T-helper 2 cell treated with Interferon-gamma antibody and Interleukin-4, amounts not matched to agents 100 ng/mL and 5 ng/mL, for 36 hours (primary cell): Measurements from ENCODE around the gene SLC25A17. TPM values are rescaled to one million over a fixed set of nuclear protein-coding genes. Genes with fewer than 3 reads are reported as not detected.

ENCODE experiments used
- intact Hi-C: fragments of 100-400 bp; cut with micrococcal nuclease; formaldehyde crosslinking; loops from one replicate; pipeline ENCODE4 v1.15.1; 2023
- total RNA-seq: library from RNA; stranded (reverse); gene quantifications from 2 replicates; pipeline ENCODE4 v1.2.3, GENCODE V29; 2022

Gene SLC25A17
- total RNA-seq, 1 donor from 2014 or later = 21.6 TPM

- intact Hi-C loops = loop anchor here (10.0 kb wide), 1 partner anchor 186 kb away; no protein-coding TSS in a partner anchor
Measured at GRCh38 chr22:40721266-40721665, 97.9 kb downstream of the SLC25A17 start.

GRCh38 chr22:40720538-40721256, 98.4 kb downstream of the SLC25A17 start:
- intact Hi-C loops = loop anchor here (10.0 kb wide), 1 partner anchor 186 kb away; no protein-coding TSS in a partner anchor

GRCh38 chr22:40720156-40720537, 99.0 kb downstream of the SLC25A17 start:
- intact Hi-C loops = loop anchor here (10.0 kb wide), 1 partner anchor 185 kb away; no protein-coding TSS in a partner anchor

Other genes starting within 250 kb of the SLC25A17 start
- gene MRTFA, start 182.6 kb downstream of the SLC25A17 start, total RNA-seq = 71.3 and 73.6 TPM in 2 replicates
- gene MCHR1, start 139.9 kb downstream of the SLC25A17 start, total RNA-seq = not detected in 2 replicates
- gene ST13, start 37.3 kb upstream of the SLC25A17 start, total RNA-seq = 139 and 147 TPM in 2 replicates
- gene XPNPEP3, start 37.8 kb upstream of the SLC25A17 start, total RNA-seq = 13.3 and 14.0 TPM in 2 replicates
- not detected in 2 replicates for gene DNAJB7, start 42.8 kb upstream of the SLC25A17 start, total RNA-seq
- gene RBX1, start 132.0 kb upstream of the SLC25A17 start, total RNA-seq = 84.9 and 86.8 TPM in 2 replicates